Hepatocyte (in vitro differentiated cells): Measurements from ENCODE around the gene IPPK. TPM values are rescaled to one million over a fixed set of nuclear protein-coding genes. Genes with fewer than 3 reads are reported as not detected.

Experiments used
- DNase-seq: peaks from one replicate; pipeline ENCODE4 v3.0.0-alpha.2; 2016; ENCODE audit warnings: low spot score
- H2AFZ ChIP-seq: fragments of 200-600 bp; sonication (generic); 2 replicates; pipeline ENCODE4 v1.6.0; 2016; ENCODE audit warnings: antibody characterized with exemption, mild to moderate bottlenecking
- H3K27ac ChIP-seq: fragments of 200-600 bp; sonication (generic); 2 replicates; pipeline ENCODE4 v1.5.1; 2016; ENCODE audit warnings: mild to moderate bottlenecking
- H3K27me3 ChIP-seq: fragments of 200-600 bp; sonication (generic); 2 replicates; pipeline ENCODE4 v1.6.1; 2016
- H3K36me3 ChIP-seq: fragments of 200-600 bp; sonication (generic); replicated peaks from 2 replicates; pipeline ENCODE4 v1.5.1; 2016; ENCODE audit warnings: low read depth; ENCODE audit not compliant: insufficient read depth
- H3K4me1 ChIP-seq: fragments of 200-600 bp; sonication (generic); 2 replicates; pipeline ENCODE4 v1.5.1; 2016; ENCODE audit warnings: mild to moderate bottlenecking, moderate library complexity; ENCODE audit not compliant: insufficient read depth
- H3K4me2 ChIP-seq: fragments of 200-600 bp; sonication (generic); 2 replicates; pipeline ENCODE4 v1.6.0; 2016
- H3K4me3 ChIP-seq: fragments of 200-600 bp; sonication (generic); 2 replicates; pipeline ENCODE4 v1.5.1; 2016; ENCODE audit warnings: mild to moderate bottlenecking
- H3K79me2 ChIP-seq: fragments of 200-600 bp; sonication (generic); 2 replicates; pipeline ENCODE4 v1.6.0; 2017; ENCODE audit warnings: mild to moderate bottlenecking
- H3K9me2 ChIP-seq: fragments of 200-600 bp; sonication (generic); replicated peaks from 2 replicates; pipeline ENCODE4 v1.6.0; 2017; ENCODE audit warnings: mild to moderate bottlenecking; ENCODE audit not compliant: insufficient read depth
- H3K9me3 ChIP-seq: fragments of 200-600 bp; sonication (generic); 2 replicates; pipeline ENCODE4 v1.5.1; 2016; ENCODE audit warnings: low read depth, mild to moderate bottlenecking
- H4K20me1 ChIP-seq: fragments of 200-600 bp; sonication (generic); 2 replicates; pipeline ENCODE4 v1.6.0; 2016; ENCODE audit warnings: mild to moderate bottlenecking; ENCODE audit not compliant: insufficient read depth, poor library complexity, severe bottlenecking
- CTCF ChIP-seq: fragments of 200-600 bp; sonication (generic); IDR thresholded peaks from 2 replicates; pipeline ENCODE4 v1.5.1; 2016; ENCODE audit warnings: antibody characterized with exemption, mild to moderate bottlenecking; ENCODE audit not compliant: poor library complexity
- EZH2 ChIP-seq: fragments of 200-600 bp; sonication (generic); IDR thresholded peaks from 2 replicates; pipeline ENCODE4 v1.6.1; 2016; ENCODE audit warnings: antibody characterized with exemption, mild to moderate bottlenecking, borderline replicate concordance
- EZH2phosphoT487 ChIP-seq: fragments of 200-600 bp; sonication (generic); IDR thresholded peaks from one replicate; pipeline ENCODE4 v1.6.1; 2018; ENCODE audit warnings: antibody characterized with exemption, mild to moderate bottlenecking, low read depth, moderate library complexity; ENCODE audit not compliant: unreplicated experiment, severe bottlenecking
- WGBS: methylation state at CpG from one replicate; pipeline ENCODE4 v1.1.6; 2016; ENCODE audit warnings: low lambda C conversion rate; ENCODE audit errors: missing lambda C conversion rate; 5-methylcytosine and 5-hydroxymethylcytosine counted together
- polyA plus RNA-seq: library from polyadenylated mRNA; unstranded; fragments of >200 nt; fragmentation: Nextera tagmentation; extraction: Ambion mirVana; gene quantifications from 2 replicates; pipeline ENCODE4 v1.2.1, GENCODE V29; 2016
- total RNA-seq: library from RNA; depleted of rRNA; stranded (reverse); fragments of >200 nt; gene quantifications from 2 replicates; pipeline ENCODE4 v1.2.3, GENCODE V29; 2014

The IPPK gene
- total and polyA plus RNA-seq, 2 experiments from 2014 or later: 8.5 to 15.6 TPM

- TF ChIP-seq CTCF: no peak
- TF ChIP-seq EZH2phosphoT487: no peak
- no peak for TF ChIP-seq EZH2
- Histone ChIP-seq H3K9me3 (no peaks in the 10 kb centered on the region), H3K4me2 (no peak overlapping the region), H3K4me1 (peaks cover 3% of the 10 kb centered on the region), H3K27ac (peak overlapping the region; percentile 50), H3K27me3 (no peaks in the 10 kb centered on the region), H3K36me3 (peaks cover 3% of the 10 kb centered on the region), H3K79me2 (no peaks in the 10 kb centered on the region), H3K9me2 (no peaks in the 10 kb centered on the region), H3K4me3 (no peak overlapping the region), H4K20me1 (no peaks in the 10 kb centered on the region), H2AFZ (no peak overlapping the region)
- WGBS: 71% methylated on average over 11 of the region's 11 CpGs
- DNase-seq: no peak
These were observed 61.0 kb downstream of the IPPK start for GRCh38 chr9:92608909-92609445.

GRCh38 chr9:92608241-92608908 is 61.6 kb downstream of the IPPK start:
- H3K4me2 ChIP-seq: no peak overlapping the region
- H4K20me1 ChIP-seq: no peaks in the 10 kb centered on the region
- H3K9me3 ChIP-seq: no peaks in the 10 kb centered on the region
- H3K27ac ChIP-seq: peak overlapping the region; percentile 50
- H3K79me2 ChIP-seq: no peaks in the 10 kb centered on the region
- no peak overlapping the region for H3K4me3 ChIP-seq
- H3K27me3 ChIP-seq: no peaks in the 10 kb centered on the region
- H3K4me1 ChIP-seq: peaks cover 3% of the 10 kb centered on the region
- TF ChIP-seq CTCF: no peak
- no peak for TF ChIP-seq EZH2phosphoT487
- no peak for TF ChIP-seq EZH2
- 81% methylated on average over 10 of the region's 10 CpGs for WGBS
- H3K9me2 ChIP-seq: no peaks in the 10 kb centered on the region
- no peak overlapping the region for H2AFZ ChIP-seq
- DNase-seq: no peak
- peaks cover 3% of the 10 kb centered on the region for H3K36me3 ChIP-seq

- H2AFZ ChIP-seq: no peak overlapping the region
- peak overlapping the region; percentile 50 for H3K27ac ChIP-seq
- H3K79me2 ChIP-seq: no peaks in the 10 kb centered on the region
- no peak for TF ChIP-seq EZH2phosphoT487
- no peak for TF ChIP-seq EZH2
- no peak for TF ChIP-seq CTCF
- no peaks in the 10 kb centered on the region for H4K20me1 ChIP-seq
- peak; percentile 37 for DNase-seq
- H3K4me3 ChIP-seq: no peak overlapping the region
- no peaks in the 10 kb centered on the region for H3K9me2 ChIP-seq
- H3K27me3 ChIP-seq: no peaks in the 10 kb centered on the region
- 46% methylated on average over 4 of the region's 4 CpGs for WGBS
- H3K4me2 ChIP-seq: no peak overlapping the region
- no peaks in the 10 kb centered on the region for H3K9me3 ChIP-seq
- H3K36me3 ChIP-seq: peaks cover 3% of the 10 kb centered on the region
- peaks cover 3% of the 10 kb centered on the region for H3K4me1 ChIP-seq
These were observed 62.2 kb downstream of the IPPK start for GRCh38 chr9:92607773-92608172.
